WERI-Rb-1 (cell line): ENCODE results near the gene ERVK3-1.

Source experiments
- DNase-seq: peaks from one replicate; pipeline ENCODE4 v3.0.0-alpha.2; 2020
- H3K27ac ChIP-seq: fragments of 250-450 bp; sonication (Bioruptor Pico); 2 replicates; pipeline ENCODE4 v1.5.1; 2020; ENCODE audit warnings: mild to moderate bottlenecking, moderate library complexity
- H3K27me3 ChIP-seq: fragments of 250-450 bp; sonication (Bioruptor Pico); 2 replicates; pipeline ENCODE4 v1.5.1; 2021; ENCODE audit warnings: mild to moderate bottlenecking, low read depth, moderate library complexity; ENCODE audit not compliant: insufficient read depth, severe bottlenecking
- H3K36me3 ChIP-seq: fragments of 250-450 bp; sonication (Bioruptor Pico); 2 replicates; pipeline ENCODE4 v1.5.1; 2020; ENCODE audit warnings: mild to moderate bottlenecking, moderate library complexity
- H3K4me3 ChIP-seq: 2 replicates; pipeline ENCODE4 v1.5.1; 2011; ENCODE audit warnings: low read depth, mild to moderate bottlenecking, control low read depth, low read length
- H3K9me3 ChIP-seq: fragments of 250-450 bp; sonication (Bioruptor Pico); 2 replicates; pipeline ENCODE4 v1.5.1; 2021; ENCODE audit warnings: mild to moderate bottlenecking, moderate library complexity; ENCODE audit not compliant: severe bottlenecking
- TF ChIP-seq, protein P1 (sequence below): IDR thresholded peaks from 2 replicates; pipeline ENCODE4 v1.5.1; 2011; ENCODE audit warnings: low read depth, mild to moderate bottlenecking, control low read depth, inconsistent platforms, low read length

ERVK3-1 gene

DNA sequence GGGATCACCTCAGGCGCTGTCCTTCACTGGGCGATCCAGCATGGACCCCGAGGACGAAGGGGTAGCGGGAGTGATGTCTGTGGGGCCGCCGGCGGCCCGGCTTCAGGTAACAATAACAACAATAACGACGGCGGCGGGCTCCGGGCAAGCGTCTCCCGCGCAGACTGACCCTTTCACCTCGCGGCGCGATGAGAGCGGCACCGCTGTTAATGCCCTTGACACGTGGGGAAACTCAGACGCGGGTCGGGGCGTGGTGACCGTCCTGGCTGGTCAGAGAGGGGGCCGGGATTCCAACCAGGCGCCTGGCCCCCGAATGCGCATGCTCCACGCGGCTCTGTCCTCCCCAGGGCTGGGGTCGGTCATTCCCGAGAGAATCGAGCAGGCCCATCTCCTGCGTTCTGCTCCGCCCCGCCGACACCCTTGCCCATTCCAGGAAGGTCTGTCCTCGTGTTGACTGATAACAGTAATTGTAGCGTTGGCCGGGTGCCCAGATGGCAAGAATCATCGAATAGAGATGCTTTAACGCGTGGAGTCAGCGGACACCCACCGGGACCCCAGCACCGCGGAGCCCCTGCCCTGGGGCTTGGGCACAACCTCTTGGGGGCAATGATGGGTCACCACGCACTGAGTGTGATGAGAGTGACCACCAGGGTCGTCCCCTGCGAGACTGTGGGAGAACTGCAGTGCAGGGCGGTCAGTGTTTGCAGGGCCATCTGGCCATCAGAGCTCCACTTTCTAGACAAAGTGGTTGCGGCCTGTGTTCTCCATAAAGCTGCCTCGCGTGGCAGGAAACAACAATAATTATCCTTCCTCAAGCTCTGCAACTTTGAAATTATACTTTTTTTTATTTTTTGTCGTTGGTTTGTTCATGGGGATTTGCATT is 25.9 kb upstream of the ERVK3-1 start:
- Histone ChIP-seq H3K27me3 (no peaks in the 10 kb centered on the region), H3K4me3 (peak overlapping the region; percentile 94), H3K36me3 (peaks cover 56% of the 10 kb centered on the region), H3K27ac (peak overlapping the region; percentile 96), H3K9me3 (no peaks in the 10 kb centered on the region)
- TF ChIP-seq, protein P1, sequence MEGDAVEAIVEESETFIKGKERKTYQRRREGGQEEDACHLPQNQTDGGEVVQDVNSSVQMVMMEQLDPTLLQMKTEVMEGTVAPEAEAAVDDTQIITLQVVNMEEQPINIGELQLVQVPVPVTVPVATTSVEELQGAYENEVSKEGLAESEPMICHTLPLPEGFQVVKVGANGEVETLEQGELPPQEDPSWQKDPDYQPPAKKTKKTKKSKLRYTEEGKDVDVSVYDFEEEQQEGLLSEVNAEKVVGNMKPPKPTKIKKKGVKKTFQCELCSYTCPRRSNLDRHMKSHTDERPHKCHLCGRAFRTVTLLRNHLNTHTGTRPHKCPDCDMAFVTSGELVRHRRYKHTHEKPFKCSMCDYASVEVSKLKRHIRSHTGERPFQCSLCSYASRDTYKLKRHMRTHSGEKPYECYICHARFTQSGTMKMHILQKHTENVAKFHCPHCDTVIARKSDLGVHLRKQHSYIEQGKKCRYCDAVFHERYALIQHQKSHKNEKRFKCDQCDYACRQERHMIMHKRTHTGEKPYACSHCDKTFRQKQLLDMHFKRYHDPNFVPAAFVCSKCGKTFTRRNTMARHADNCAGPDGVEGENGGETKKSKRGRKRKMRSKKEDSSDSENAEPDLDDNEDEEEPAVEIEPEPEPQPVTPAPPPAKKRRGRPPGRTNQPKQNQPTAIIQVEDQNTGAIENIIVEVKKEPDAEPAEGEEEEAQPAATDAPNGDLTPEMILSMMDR, result 0 out of 2 replicates have a peak, but pooled peaks have one; percentile 7
- DNase-seq, result peak; percentile 87

DNA sequence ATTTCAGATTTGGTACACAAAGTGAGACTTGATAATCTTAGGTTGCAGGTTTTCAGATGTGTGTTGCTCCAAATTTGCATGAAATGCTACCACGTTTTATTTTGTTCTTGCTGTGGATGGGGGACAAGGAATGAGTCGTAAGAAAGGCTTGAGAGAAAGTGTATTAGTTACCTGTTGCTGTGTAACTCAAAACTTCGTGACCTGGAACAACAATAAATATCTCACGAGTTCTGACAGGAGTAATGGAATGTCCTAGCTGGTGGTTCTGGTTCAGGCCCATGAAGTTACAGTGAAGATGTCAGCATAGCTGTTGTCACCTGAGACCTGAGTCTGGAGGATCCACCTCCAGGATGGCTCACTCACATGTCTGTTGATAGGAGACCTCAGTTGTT is 25.3 kb upstream of the ERVK3-1 start:
- TF ChIP-seq, protein P1, result no peak
- Histone ChIP-seq H3K36me3 (peaks cover 58% of the 10 kb centered on the region), H3K4me3 (peak overlapping the region; percentile 94), H3K9me3 (no peaks in the 10 kb centered on the region), H3K27ac (peak overlapping the region; percentile 96), H3K27me3 (no peaks in the 10 kb centered on the region)
- no peak for DNase-seq

DNA sequence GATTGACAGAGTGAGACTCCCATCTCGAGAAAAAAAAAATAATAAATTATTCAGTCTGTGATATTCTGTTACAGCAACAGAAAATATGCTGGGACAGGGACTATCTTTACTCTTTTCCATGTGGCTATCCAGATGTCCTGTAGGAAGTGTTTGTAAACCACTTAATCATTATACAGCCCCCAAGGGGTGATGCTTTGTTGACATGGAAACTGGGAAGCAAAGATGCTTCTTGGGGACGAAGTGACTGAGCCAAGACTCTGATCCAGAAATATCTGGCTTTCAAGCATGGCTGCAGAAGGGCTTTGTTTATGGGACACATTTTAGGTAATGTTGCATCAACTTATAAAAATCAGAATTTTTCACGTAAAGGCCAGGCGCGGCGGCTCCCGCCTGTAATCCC is 21.0 kb upstream of the ERVK3-1 start:
- no peak for DNase-seq
- H3K4me3 ChIP-seq, result no peak overlapping the region
- H3K27ac ChIP-seq, result no peak overlapping the region
- TF ChIP-seq, protein P1, result no peak
- H3K36me3 ChIP-seq, result peaks cover 83% of the 10 kb centered on the region
- H3K9me3 ChIP-seq, result no peaks in the 10 kb centered on the region
- no peaks in the 10 kb centered on the region for H3K27me3 ChIP-seq

DNA sequence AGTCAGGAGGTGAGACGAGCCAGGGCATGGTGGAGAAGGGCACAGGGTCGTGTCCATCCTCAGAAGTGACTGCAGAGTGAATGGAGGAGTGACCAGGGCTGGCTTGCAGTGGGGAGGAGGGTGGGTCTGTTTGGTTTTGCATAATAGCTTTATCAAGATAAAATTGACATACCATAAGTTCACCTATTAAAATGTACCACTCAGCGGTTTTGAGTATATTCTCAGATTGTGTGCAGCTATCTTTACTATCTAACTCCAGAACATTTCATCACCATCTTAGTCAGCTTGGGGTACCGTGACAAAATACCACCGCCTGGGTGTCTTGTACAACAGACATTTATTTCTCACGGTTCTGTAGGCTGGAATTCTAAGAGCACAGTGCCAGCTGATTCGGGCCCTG is 13.2 kb upstream of the ERVK3-1 start:
- TF ChIP-seq, protein P1, result no peak
- no peak overlapping the region for H3K4me3 ChIP-seq
- no peak for DNase-seq
- peaks cover 93% of the 10 kb centered on the region for H3K36me3 ChIP-seq
- H3K27me3 ChIP-seq, result no peaks in the 10 kb centered on the region
- no peaks in the 10 kb centered on the region for H3K9me3 ChIP-seq
- H3K27ac ChIP-seq, result no peak overlapping the region

DNA sequence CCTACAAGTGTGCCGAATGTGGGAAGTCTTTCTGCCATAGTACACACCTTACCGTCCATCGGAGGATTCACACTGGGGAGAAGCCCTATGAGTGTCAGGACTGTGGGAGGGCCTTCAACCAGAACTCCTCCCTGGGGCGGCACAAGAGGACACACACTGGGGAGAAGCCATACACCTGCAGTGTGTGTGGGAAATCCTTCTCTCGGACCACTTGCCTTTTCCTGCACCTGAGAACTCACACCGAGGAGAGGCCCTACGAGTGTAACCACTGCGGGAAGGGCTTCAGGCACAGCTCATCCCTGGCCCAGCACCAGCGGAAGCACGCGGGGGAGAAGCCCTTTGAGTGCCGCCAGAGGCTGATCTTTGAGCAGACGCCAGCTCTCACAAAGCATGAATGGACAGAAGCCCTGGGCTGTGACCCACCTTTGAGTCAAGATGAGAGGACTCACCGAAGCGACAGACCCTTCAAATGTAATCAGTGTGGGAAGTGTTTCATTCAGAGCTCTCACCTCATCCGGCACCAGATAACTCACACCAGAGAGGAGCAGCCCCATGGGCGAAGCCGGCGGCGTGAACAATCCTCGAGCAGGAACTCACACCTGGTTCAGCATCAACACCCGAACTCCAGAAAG is 10.3 kb upstream of the ERVK3-1 start:
- Histone ChIP-seq H3K36me3 (peaks cover 92% of the 10 kb centered on the region), H3K4me3 (no peak overlapping the region), H3K27ac (no peak overlapping the region), H3K27me3 (no peaks in the 10 kb centered on the region), H3K9me3 (no peaks in the 10 kb centered on the region)
- TF ChIP-seq, protein P1, result no peak
- DNase-seq, result no peak
